ENCODE measurements around the gene KIF24. TPM values are rescaled to one million over a fixed set of nuclear protein-coding genes. Genes with fewer than 3 reads are reported as not detected.

The KIF24 gene
- 4.1 TPM for total RNA-seq

GRCh38 chr9:34328987-34329832 lies at the start of gene KIF24, which contains the start of gene NUDT2:
TSS of gene KIF24 (minus strand) at chr9:34329268. CDS start at chr9:34311346, 17,922 bp downstream.
TSS of gene NUDT2 (plus strand) at chr9:34329569. CDS start at chr9:34339040, 9,471 bp downstream.

GRCh38 chr9:34376596-34377403 lies 47.7 kb upstream of the KIF24 start, which contains the start of gene MYORG:
TSS of gene MYORG (minus strand) at chr9:34376898. CDS start at chr9:34372943, 3,955 bp downstream.

Small RNA genes within 50 kb of the gene (small RNA-seq; reads per million reads assigned to genes)
- not detected for gene RNU2-50P (ENCODE audit: low replicate concordance)

Other genes starting within 250 kb of the KIF24 start
- gene DCAF12, start 202.6 kb downstream of the KIF24 start, total RNA-seq, result 23.5 TPM
- gene UBAP1, start 150.2 kb downstream of the KIF24 start, total RNA-seq, result 21.0 TPM
- 11.6 TPM for gene NUDT2, start 301 bp upstream of the KIF24 start, total RNA-seq
- gene MYORG, start 47.6 kb upstream of the KIF24 start, total RNA-seq, result 6.6 TPM
- 35.4 TPM for gene FAM219A, start 129.3 kb upstream of the KIF24 start, total RNA-seq
- 2.2 TPM for gene DNAI1, start 129.5 kb upstream of the KIF24 start, total RNA-seq
- gene ENHO, start 193.7 kb upstream of the KIF24 start, total RNA-seq, result 27.5 TPM